Measurements from ENCODE around the gene HIC2. TPM values are rescaled to one million over a fixed set of nuclear protein-coding genes. Genes with fewer than 3 reads are reported as not detected.

HIC2 gene
- total RNA-seq, 1 experiment from 2014 or later, result 33.3 TPM

DNA sequence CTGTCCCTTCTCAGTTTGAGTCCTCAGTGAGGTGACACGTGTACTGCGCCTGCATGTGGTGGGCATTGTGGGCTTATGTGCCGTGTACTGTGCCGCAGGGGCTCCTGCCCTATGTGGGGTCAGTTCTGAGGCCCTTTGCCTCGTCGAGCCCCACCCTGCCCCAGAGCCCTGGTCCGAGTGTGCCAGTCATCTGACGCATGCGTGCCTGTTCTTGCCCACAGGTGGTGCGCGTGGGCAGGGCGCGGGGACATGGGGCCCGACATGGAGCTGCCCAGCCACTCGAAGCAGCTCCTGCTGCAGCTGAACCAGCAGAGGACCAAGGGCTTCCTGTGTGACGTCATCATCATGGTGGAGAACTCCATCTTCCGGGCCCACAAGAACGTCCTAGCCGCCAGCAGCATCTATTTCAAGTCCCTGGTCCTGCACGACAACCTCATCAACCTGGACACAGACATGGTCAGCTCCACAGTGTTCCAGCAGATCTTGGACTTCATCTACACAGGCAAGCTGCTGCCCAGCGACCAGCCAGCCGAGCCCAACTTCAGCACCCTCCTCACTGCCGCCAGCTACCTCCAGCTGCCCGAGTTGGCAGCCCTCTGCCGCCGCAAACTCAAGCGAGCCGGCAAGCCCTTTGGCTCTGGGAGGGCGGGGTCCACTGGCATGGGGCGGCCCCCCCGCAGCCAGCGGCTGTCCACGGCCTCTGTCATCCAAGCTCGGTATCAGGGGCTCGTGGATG is 27.7 kb downstream of the HIC2 start:
- CTCF ChIA-PET, result no interaction called here
- TF ChIP-seq ZNF423 (CRISPR knock-in tag; IDR thresholded peaks at IDR 0.05) (no peak), TP53 (CRISPR knock-in tag; IDR thresholded peaks at IDR 0.05) (no peak), MAX (CRISPR knock-in tag; IDR thresholded peaks at IDR 0.05) (no peak), FOXK1 (CRISPR knock-in tag; IDR thresholded peaks at IDR 0.05) (no peak), HMGA2 (CRISPR knock-in tag; IDR thresholded peaks at IDR 0.05) (no peak), NR3C1 (CRISPR knock-in tag; conservative IDR thresholded peaks at IDR 0.05; ENCODE audit: low read depth) (no peak), IRF2 (CRISPR knock-in tag; IDR thresholded peaks at IDR 0.05; ENCODE audit: borderline replicate concordance, low read depth) (no peak), ZSCAN18 (CRISPR knock-in tag; IDR thresholded peaks at IDR 0.05) (no peak), FOXP4 (CRISPR knock-in tag; IDR thresholded peaks at IDR 0.05) (no peak), ELF4 (CRISPR knock-in tag; IDR thresholded peaks at IDR 0.05; ENCODE audit: low read depth) (no peak)
- TF ChIP-seq, protein P1, sequence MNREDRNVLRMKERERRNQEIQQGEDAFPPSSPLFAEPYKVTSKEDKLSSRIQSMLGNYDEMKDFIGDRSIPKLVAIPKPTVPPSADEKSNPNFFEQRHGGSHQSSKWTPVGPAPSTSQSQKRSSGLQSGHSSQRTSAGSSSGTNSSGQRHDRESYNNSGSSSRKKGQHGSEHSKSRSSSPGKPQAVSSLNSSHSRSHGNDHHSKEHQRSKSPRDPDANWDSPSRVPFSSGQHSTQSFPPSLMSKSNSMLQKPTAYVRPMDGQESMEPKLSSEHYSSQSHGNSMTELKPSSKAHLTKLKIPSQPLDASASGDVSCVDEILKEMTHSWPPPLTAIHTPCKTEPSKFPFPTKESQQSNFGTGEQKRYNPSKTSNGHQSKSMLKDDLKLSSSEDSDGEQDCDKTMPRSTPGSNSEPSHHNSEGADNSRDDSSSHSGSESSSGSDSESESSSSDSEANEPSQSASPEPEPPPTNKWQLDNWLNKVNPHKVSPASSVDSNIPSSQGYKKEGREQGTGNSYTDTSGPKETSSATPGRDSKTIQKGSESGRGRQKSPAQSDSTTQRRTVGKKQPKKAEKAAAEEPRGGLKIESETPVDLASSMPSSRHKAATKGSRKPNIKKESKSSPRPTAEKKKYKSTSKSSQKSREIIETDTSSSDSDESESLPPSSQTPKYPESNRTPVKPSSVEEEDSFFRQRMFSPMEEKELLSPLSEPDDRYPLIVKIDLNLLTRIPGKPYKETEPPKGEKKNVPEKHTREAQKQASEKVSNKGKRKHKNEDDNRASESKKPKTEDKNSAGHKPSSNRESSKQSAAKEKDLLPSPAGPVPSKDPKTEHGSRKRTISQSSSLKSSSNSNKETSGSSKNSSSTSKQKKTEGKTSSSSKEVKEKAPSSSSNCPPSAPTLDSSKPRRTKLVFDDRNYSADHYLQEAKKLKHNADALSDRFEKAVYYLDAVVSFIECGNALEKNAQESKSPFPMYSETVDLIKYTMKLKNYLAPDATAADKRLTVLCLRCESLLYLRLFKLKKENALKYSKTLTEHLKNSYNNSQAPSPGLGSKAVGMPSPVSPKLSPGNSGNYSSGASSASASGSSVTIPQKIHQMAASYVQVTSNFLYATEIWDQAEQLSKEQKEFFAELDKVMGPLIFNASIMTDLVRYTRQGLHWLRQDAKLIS (CRISPR knock-in tag; IDR thresholded peaks at IDR 0.05; ENCODE audit: borderline replicate concordance), result no peak
- Mint-ChIP-seq H3K27me3 (ENCODE audit: low read depth) (no peaks in the 10 kb centered on the region), H3K27ac (no peak overlapping the region; the same call in 1 of the 2 replicates), H3K4me1 (peaks cover 19% of the 10 kb centered on the region), H3K4me3 (no peak overlapping the region), H3K9me3 (no peaks in the 10 kb centered on the region), H3K36me3 (peaks cover 11% of the 10 kb centered on the region; the same call in 1 of the 2 replicates)
- ATAC-seq, result no peak
- POLR2A ChIA-PET, result interaction anchor here (0.5 kb wide), 1 partner anchor 27 kb away, joined by 3 read pairs; no protein-coding TSS in a partner anchor
- peak; percentile 8 for DNase-seq (ENCODE audit: low spot score)

DNA sequence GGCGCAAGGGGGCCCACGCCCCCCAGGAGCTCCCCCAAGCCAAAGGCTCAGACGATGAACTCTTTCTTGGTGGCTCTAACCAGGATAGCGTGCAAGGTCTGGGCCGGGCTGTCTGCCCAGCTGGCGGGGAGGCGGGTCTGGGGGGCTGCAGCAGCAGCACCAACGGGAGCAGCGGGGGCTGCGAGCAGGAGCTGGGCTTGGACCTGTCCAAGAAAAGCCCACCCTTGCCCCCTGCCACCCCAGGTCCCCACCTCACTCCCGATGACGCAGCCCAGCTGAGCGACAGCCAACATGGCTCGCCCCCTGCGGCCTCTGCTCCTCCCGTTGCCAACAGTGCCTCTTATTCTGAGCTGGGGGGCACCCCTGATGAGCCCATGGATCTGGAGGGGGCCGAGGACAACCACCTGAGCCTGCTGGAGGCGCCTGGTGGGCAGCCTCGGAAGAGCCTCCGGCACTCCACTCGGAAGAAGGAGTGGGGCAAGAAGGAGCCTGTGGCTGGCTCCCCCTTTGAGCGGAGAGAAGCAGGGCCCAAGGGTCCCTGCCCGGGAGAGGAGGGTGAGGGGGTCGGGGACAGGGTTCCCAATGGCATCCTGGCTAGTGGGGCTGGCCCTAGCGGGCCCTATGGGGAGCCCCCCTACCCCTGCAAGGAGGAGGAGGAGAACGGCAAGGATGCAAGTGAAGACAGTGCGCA is 28.4 kb downstream of the HIC2 start:
- no peak for ATAC-seq
- H3K36me3 Mint-ChIP-seq, result peaks cover 11% of the 10 kb centered on the region; the same call in 1 of the 2 replicates
- ChIA-PET POLR2A (no interaction called here), CTCF (no interaction called here)
- H3K27ac Mint-ChIP-seq, result no peak overlapping the region; the same call in 1 of the 2 replicates
- TF ChIP-seq SOX15 (CRISPR knock-in tag; IDR thresholded peaks at IDR 0.05) (no peak), TP53 (CRISPR knock-in tag; IDR thresholded peaks at IDR 0.05) (no peak), IRF1 (CRISPR knock-in tag; IDR thresholded peaks at IDR 0.05) (no peak), RELA (CRISPR knock-in tag; IDR thresholded peaks at IDR 0.05; ENCODE audit: borderline replicate concordance) (no peak), GTF2I (CRISPR knock-in tag; conservative IDR thresholded peaks at IDR 0.05) (no peak)
- H3K27me3 Mint-ChIP-seq (ENCODE audit: low read depth), result no peaks in the 10 kb centered on the region
- no peak for DNase-seq (ENCODE audit: low spot score)
- no peak overlapping the region for H3K4me3 Mint-ChIP-seq
- H3K4me1 Mint-ChIP-seq, result peaks cover 22% of the 10 kb centered on the region
- no peaks in the 10 kb centered on the region for H3K9me3 Mint-ChIP-seq
